ENCODE measurements around the gene SPATS2.
"Not testable (repeated sequence)": the region's sequence is repeated elsewhere in the genome, so short reads cannot be mapped to it uniquely, and the experiment has no call there.

SPATS2 gene

GRCh38 chr12:49478949-49479664 is 111.8 kb downstream of the SPATS2 start:
- DNase-seq = no peak

GRCh38 chr12:49482095-49483051 is 115.1 kb downstream of the SPATS2 start:
- no peak for DNase-seq

- no peak for DNase-seq
Observed at GRCh38 chr12:49483619-49484018, 116.4 kb downstream of the SPATS2 start.

GRCh38 chr12:49487605-49488004 is 120.3 kb downstream of the SPATS2 start:
- no peak for DNase-seq

GRCh38 chr12:49489154-49489553 is 121.9 kb downstream of the SPATS2 start:
- no peak for DNase-seq

GRCh38 chr12:49489720-49490119 is 122.5 kb downstream of the SPATS2 start:
- no peak for DNase-seq

GRCh38 chr12:49491823-49492222 is 124.6 kb downstream of the SPATS2 start:
- DNase-seq = no peak

- DNase-seq = no peak
Observed at GRCh38 chr12:49493900-49494299, 126.6 kb downstream of the SPATS2 start.

- DNase-seq = no peak
Observed at GRCh38 chr12:49496417-49497360, 129.4 kb downstream of the SPATS2 start.

- DNase-seq = no peak
Observed at GRCh38 chr12:49501895-49502294, 134.6 kb downstream of the SPATS2 start.

- DNase-seq = no peak
Observed at GRCh38 chr12:49502590-49502989, 135.3 kb downstream of the SPATS2 start.

- no peak for DNase-seq
Observed at GRCh38 chr12:49503674-49504180, 136.5 kb downstream of the SPATS2 start.

GRCh38 chr12:49505672-49506071 is 138.4 kb downstream of the SPATS2 start:
- no peak for DNase-seq

- DNase-seq = no peak
Observed at GRCh38 chr12:49507139-49507538, 139.9 kb downstream of the SPATS2 start.

GRCh38 chr12:49509681-49510080 is 142.4 kb downstream of the SPATS2 start:
- not testable (repeated sequence) for DNase-seq

GRCh38 chr12:49511410-49511809 is 144.1 kb downstream of the SPATS2 start:
- no peak for DNase-seq

GRCh38 chr12:49512546-49512945 is 145.3 kb downstream of the SPATS2 start:
- DNase-seq = no peak

- DNase-seq = no peak
Observed at GRCh38 chr12:49515266-49515665, 148.0 kb downstream of the SPATS2 start.

- DNase-seq = no peak
Observed at GRCh38 chr12:49518914-49519573, 151.8 kb downstream of the SPATS2 start.

GRCh38 chr12:49519574-49519936 is 152.3 kb downstream of the SPATS2 start:
- DNase-seq = no peak

- no peak for DNase-seq
Observed at GRCh38 chr12:49521389-49521788, 154.1 kb downstream of the SPATS2 start.
